Peyer's patch (tissue), 4 donors: ENCODE results near the gene VPS26A. TPM values are rescaled to one million over a fixed set of nuclear protein-coding genes. Genes with fewer than 3 reads are reported as not detected.
A peak's percentile ranks its signal among the peaks of the same experiment; 100 is the strongest.

ENCODE experiments used
- DNase-seq, 3 donors: peaks; one replicate each; pipeline ENCODE4 v3.0.0-alpha.2; 2017 to 2019
- H3K27ac ChIP-seq, 4 donors: fragments of 200-600 bp; sonication (generic); one replicate each; pipeline ENCODE4 v1.5.1; 2016 to 2019
- H3K27me3 ChIP-seq, 2 donors: fragments of 200-600 bp; sonication (generic); one replicate each; pipeline ENCODE4 v1.5.1; 2019
- H3K36me3 ChIP-seq, 3 donors: fragments of 200-600 bp; sonication (generic); one replicate each; pipeline ENCODE4 v1.5.1; 2016 to 2019
- H3K4me1 ChIP-seq, 4 donors: fragments of 200-600 bp; sonication (generic); one replicate each; pipeline ENCODE4 v1.5.1; 2016 to 2019
- H3K4me3 ChIP-seq, 4 donors: fragments of 200-600 bp; sonication (generic); 1 replicate in 3 of 4; 2 replicates in 1 of 4; pipeline ENCODE4 v1.5.1; 2016 to 2019; ENCODE audit warnings: mild to moderate bottlenecking in 1 of 4
- H3K9me3 ChIP-seq, 4 donors: fragments of 200-600 bp; sonication (generic); one replicate each; pipeline ENCODE4 v1.5.1; 2016 to 2019; ENCODE audit warnings: mild to moderate bottlenecking in 1 of 4
- CTCF ChIP-seq, 6 experiments: fragments of 450-650 bp in 4 of 6; fragments of 200-600 bp in 2 of 6; sonication (generic) in 1 of 6; IDR thresholded peaks; one replicate each; pipeline ENCODE4 v1.5.1; 2017 to 2019; ENCODE audit warnings: antibody characterized with exemption in 6 of 6, mild to moderate bottlenecking in 3 of 6, moderate library complexity in 1 of 6
- POLR2A ChIP-seq, 2 donors: fragments of 450-650 bp; IDR thresholded peaks; one replicate each; pipeline ENCODE4 v1.5.1; 2017; ENCODE audit warnings: antibody characterized with exemption in 2 of 2, mild to moderate bottlenecking in 2 of 2, moderate library complexity in 2 of 2
- total RNA-seq, 4 donors: library from RNA; depleted of rRNA; stranded (reverse); fragments of >200 nt; gene quantifications; one replicate each; pipeline ENCODE4 v1.1.0, GENCODE V29; 2016

VPS26A gene
- 10 to 100 TPM; 18.1 to 71.0 (median 24.8) TPM for total RNA-seq

DNA sequence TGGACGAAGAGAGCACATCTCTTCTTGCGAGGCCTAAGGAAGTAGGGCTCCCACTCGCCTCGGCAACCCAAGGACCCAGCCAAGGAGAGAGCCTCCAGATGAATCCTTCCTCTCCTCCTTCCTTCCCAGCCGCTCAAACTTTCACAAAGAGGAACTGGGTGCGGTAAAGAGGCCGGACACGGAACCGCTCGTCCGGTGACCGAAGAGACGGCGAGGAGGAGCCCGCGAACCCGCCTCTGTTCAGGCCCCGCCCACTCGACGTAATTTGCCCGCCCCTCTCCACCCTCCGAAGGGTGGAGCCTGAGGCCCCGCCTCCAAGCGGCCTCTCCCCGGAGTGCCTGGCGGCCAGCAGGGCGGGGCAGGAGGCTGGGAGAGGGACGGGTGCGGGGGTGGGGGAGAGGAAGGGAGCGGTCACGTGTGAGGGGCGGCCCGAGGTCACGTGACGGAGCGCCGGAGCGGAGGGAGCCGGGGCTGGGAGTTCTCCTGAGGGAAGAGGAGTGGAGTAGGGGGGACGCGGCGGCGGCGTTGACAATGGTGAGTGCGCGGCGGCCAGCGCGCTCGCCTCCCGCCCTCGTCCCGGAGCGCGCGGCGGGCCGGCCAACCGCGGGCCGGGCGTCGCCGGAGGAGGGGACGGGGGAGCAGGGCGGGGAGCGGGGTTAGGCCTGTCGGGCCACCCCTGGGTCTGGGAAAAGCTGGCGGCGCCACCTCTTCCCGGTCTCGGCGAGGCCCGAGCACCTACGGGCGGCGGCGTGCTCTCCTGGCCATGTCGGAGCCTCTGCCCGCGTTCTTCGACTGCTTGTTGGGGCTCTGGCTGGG is at the start of gene VPS26A:
Gene VPS26A (plus strand): TSS at position 432 of the 816 bp plus-strand sequence. CDS start 100 bp downstream, at position 532.
- Histone ChIP-seq H3K4me1 (peaks cover 0 to 10% (median 4%) of the 10 kb centered on the region in 4 donors), H3K27ac (peak within 1 kb of the TSS; percentile 96 to 99 (median 98)), H3K4me3 (peak within 1 kb of the TSS; percentile 92 to 99 (median 98)), H3K9me3 (no peaks in the 10 kb centered on the region), H3K27me3 (no peaks in the 10 kb centered on the region), H3K36me3 (no peaks in the 10 kb centered on the region)
- TF ChIP-seq CTCF (IDR thresholded peaks at IDR 0.05) (peak in 4 of 6 experiments; percentile 20 to 33 (median 26)), POLR2A (IDR thresholded peaks at IDR 0.05) (peak; percentile 94 to 98)
- peak; percentile 99 to 100 (median 99) for DNase-seq

- Histone ChIP-seq H3K27ac (no peak overlapping the region), H3K36me3 (no peaks in the 10 kb centered on the region), H3K27me3 (no peaks in the 10 kb centered on the region), H3K9me3 (no peaks in the 10 kb centered on the region), H3K4me1 (no peaks in the 10 kb centered on the region), H3K4me3 (no peak overlapping the region)
- no peak for TF ChIP-seq CTCF (IDR thresholded peaks at IDR 0.05)
- no peak for TF ChIP-seq POLR2A (IDR thresholded peaks at IDR 0.05)
- DNase-seq: no peak
Observed at GRCh38 chr10:69074532-69074931, 49.4 kb upstream of the VPS26A start.

GRCh38 chr10:69075431-69075830 is 48.5 kb upstream of the VPS26A start:
- H3K27me3 ChIP-seq: no peaks in the 10 kb centered on the region
- TF ChIP-seq POLR2A (IDR thresholded peaks at IDR 0.05) (no peak), CTCF (IDR thresholded peaks at IDR 0.05) (no peak)
- no peak overlapping the region for H3K4me3 ChIP-seq
- no peaks in the 10 kb centered on the region for H3K36me3 ChIP-seq
- H3K4me1 ChIP-seq: no peaks in the 10 kb centered on the region
- H3K9me3 ChIP-seq: no peaks in the 10 kb centered on the region
- no peak overlapping the region for H3K27ac ChIP-seq
- no peak for DNase-seq

DNA sequence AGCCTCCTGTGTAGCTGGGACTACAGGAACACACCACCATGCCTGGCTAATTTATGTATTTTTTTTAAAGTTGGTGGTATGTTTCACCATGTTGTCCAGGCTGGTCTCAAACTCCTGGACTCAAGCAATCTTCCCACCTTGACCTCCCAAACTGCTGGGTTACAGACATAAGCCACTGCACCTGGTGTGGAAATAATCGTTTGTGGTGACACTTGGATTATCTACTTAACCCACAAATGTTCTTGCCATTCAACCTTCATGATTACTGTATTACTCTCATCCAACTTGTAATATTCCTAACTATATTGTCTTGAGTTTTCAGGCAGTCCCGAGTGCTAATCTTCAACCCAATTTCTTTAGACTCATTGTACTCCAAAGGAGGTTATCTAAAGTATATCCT is 45.7 kb upstream of the VPS26A start:
- no peak overlapping the region for H3K27ac ChIP-seq
- no peak overlapping the region for H3K4me3 ChIP-seq
- H3K27me3 ChIP-seq: no peaks in the 10 kb centered on the region
- H3K36me3 ChIP-seq: no peaks in the 10 kb centered on the region
- no peak for DNase-seq
- TF ChIP-seq CTCF (IDR thresholded peaks at IDR 0.05): no peak
- TF ChIP-seq POLR2A (IDR thresholded peaks at IDR 0.05): no peak
- H3K9me3 ChIP-seq: no peaks in the 10 kb centered on the region
- H3K4me1 ChIP-seq: no peaks in the 10 kb centered on the region

DNA sequence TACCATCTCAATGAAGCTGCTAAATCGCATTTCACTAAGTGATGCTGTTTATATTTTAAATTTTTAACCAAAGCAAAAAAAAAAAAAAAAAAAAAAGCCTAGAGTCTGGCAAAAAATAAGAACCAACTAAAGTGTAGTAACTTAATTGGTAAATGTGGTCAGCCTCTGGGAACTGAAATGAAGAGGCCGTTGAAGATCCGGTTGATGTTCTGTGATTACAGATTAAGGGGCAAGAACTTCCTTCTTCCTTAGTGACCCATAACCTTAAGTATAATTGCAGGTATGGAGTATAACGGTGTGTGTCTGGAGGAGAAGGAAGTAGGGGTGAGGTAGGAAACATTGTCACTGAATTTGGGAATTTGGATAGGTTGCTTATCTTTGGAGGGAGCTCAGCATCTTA is 43.8 kb upstream of the VPS26A start:
- Histone ChIP-seq H3K27ac (no peak overlapping the region), H3K36me3 (no peaks in the 10 kb centered on the region), H3K9me3 (no peaks in the 10 kb centered on the region), H3K4me1 (no peaks in the 10 kb centered on the region), H3K4me3 (no peak overlapping the region), H3K27me3 (no peaks in the 10 kb centered on the region)
- DNase-seq: no peak
- TF ChIP-seq POLR2A (IDR thresholded peaks at IDR 0.05) (no peak), CTCF (IDR thresholded peaks at IDR 0.05) (no peak)
